Stomach (tissue), 4 donors: Measurements from ENCODE around the gene KCNQ5.

Experiments
- POLR2A ChIP-seq, 4 donors: fragments of 450-650 bp; IDR thresholded peaks; one replicate each; pipeline ENCODE4 v1.6.1; 2016; ENCODE audit warnings: antibody characterized with exemption in 4 of 4, control low read depth in 2 of 4, mild to moderate bottlenecking in 1 of 4, moderate library complexity in 1 of 4
- TF ChIP-seq, protein P1 (sequence below), 7 experiments: fragments of 450-650 bp in 4 of 7; fragments of 200-600 bp in 3 of 7; sonication (generic) in 3 of 7; IDR thresholded peaks; one replicate each; pipeline ENCODE4 v1.5.1; 2016 to 2019; ENCODE audit warnings: antibody characterized with exemption in 7 of 7, control low read depth in 2 of 7, mild to moderate bottlenecking in 1 of 7

DNA sequence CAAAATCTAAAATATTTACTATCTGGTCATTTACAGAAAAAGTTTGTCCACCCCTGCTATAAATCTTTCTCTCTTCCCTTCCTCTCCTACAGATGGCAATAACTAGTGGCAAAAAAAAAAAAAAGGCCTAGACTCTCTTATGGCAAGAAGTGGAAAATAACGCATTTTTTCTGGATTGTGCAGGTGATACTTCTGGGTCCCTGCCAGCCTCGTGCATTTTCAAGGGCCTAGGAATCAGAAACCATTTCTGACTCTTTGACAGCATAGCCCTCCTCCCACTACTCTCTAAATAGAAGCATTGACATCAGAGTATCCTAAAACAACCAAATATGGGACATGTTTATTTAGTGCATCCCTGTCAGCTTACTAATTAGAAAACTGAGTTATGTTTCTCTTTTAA, 352.4 kb downstream of the KCNQ5 start:
- TF ChIP-seq POLR2A (IDR thresholded peaks at IDR 0.05) = no peak
- TF ChIP-seq, protein P1, sequence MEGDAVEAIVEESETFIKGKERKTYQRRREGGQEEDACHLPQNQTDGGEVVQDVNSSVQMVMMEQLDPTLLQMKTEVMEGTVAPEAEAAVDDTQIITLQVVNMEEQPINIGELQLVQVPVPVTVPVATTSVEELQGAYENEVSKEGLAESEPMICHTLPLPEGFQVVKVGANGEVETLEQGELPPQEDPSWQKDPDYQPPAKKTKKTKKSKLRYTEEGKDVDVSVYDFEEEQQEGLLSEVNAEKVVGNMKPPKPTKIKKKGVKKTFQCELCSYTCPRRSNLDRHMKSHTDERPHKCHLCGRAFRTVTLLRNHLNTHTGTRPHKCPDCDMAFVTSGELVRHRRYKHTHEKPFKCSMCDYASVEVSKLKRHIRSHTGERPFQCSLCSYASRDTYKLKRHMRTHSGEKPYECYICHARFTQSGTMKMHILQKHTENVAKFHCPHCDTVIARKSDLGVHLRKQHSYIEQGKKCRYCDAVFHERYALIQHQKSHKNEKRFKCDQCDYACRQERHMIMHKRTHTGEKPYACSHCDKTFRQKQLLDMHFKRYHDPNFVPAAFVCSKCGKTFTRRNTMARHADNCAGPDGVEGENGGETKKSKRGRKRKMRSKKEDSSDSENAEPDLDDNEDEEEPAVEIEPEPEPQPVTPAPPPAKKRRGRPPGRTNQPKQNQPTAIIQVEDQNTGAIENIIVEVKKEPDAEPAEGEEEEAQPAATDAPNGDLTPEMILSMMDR (IDR thresholded peaks at IDR 0.05) = no peak
